Breast epithelium (tissue), 4 donors: ENCODE data around the gene CYP4B1. TPM values are rescaled to one million over a fixed set of nuclear protein-coding genes. Genes with fewer than 3 reads are reported as not detected.
A peak's percentile ranks its signal among the peaks of the same experiment; 100 is the strongest.

Source experiments
- DNase-seq, 2 donors: peaks; one replicate each; pipeline ENCODE4 v3.0.0-alpha.2; 2019; ENCODE audit warnings: low spot score in 2 of 2
- H3K27ac ChIP-seq, 2 donors: fragments of 200-600 bp; sonication (generic) in 1 of 2; one replicate each; pipeline ENCODE4 v1.5.1; 2016 to 2019; ENCODE audit warnings: mild to moderate bottlenecking in 1 of 2
- H3K27me3 ChIP-seq, 2 donors: fragments of 200-600 bp; sonication (generic) in 1 of 2; one replicate each; pipeline versions ENCODE4 v1.5.1 to v1.6.0; 2017 to 2019; ENCODE audit warnings: control low read depth in 1 of 2, mild to moderate bottlenecking in 1 of 2
- H3K36me3 ChIP-seq: fragments of 200-600 bp; one replicate; pipeline ENCODE4 v1.5.1; 2019
- H3K4me1 ChIP-seq, 2 donors: fragments of 200-600 bp; sonication (generic); one replicate each; pipeline ENCODE4 v1.5.1; 2016 to 2019; ENCODE audit warnings: control low read depth in 1 of 2
- H3K4me3 ChIP-seq, 3 donors: fragments of 200-600 bp; sonication (generic); 1 replicate in 2 of 3; 2 replicates in 1 of 3; pipeline ENCODE4 v1.5.1; 2016 to 2019; ENCODE audit warnings: mild to moderate bottlenecking in 3 of 3, moderate library complexity in 2 of 3
- H3K9me3 ChIP-seq, 2 donors: fragments of 200-600 bp; sonication (generic) in 1 of 2; one replicate each; pipeline ENCODE4 v1.5.1; 2016 to 2019; ENCODE audit warnings: control low read depth in 1 of 2
- POLR2A ChIP-seq: fragments of 450-650 bp; IDR thresholded peaks from one replicate; pipeline ENCODE4 v1.6.1; 2016; ENCODE audit warnings: antibody characterized with exemption, mild to moderate bottlenecking, moderate library complexity
- POLR2AphosphoS5 ChIP-seq, 3 donors: sonication (generic); formaldehyde crosslinking; IDR thresholded peaks; one replicate each; pipeline ENCODE4 v1.6.1; 2017; ENCODE audit warnings: antibody characterized with exemption in 3 of 3
- intact Hi-C: fragments of 100-400 bp; cut with DNase I; formaldehyde crosslinking; loops from one replicate; pipeline ENCODE4 v1.15.1; 2023; ENCODE audit warnings: low total_unique reads
- total RNA-seq, 3 donors: library from RNA; depleted of rRNA; stranded (reverse); fragments of >200 nt; gene quantifications; one replicate each; pipeline ENCODE4 v1.1.0, GENCODE V29; 2016
- TF ChIP-seq, protein P1 (sequence below), 3 donors: fragments of 450-650 bp; IDR thresholded peaks; one replicate each; pipeline ENCODE4 v1.5.1; 2016 to 2017; ENCODE audit warnings: antibody characterized with exemption in 3 of 3, mild to moderate bottlenecking in 3 of 3, moderate library complexity in 3 of 3

CYP4B1 gene
- total RNA-seq, 3 donors from 2014 or later = 58.4 to 882 (median 74.1) TPM

DNA sequence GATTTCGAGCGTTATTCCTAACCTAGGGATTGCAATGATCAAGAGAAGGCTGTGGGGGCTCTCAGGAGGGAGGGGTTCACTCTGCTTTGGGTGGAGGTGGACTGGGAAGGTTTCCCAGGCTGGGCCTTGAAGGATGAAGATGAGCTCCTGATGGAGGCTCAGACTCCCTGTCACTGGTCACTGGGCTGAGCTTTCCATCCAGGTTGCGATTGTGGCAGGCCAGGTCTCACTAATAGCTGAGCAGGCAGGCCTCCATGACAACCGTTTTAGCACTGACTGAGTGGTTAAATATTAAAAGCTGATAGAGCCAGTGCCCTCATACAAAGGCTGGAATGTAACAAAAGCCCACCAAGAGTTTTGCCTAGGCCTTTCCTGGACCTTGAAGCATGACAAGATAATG lies 43.7 kb upstream of the CYP4B1 start:
- intact Hi-C loops = no loop called here
- Histone ChIP-seq H3K4me1 (peaks cover 0 to 4% of the 10 kb centered on the region in 2 donors), H3K36me3 (no peaks in the 10 kb centered on the region), H3K27me3 (no peaks in the 10 kb centered on the region), H3K27ac (peak overlapping the region in 1 of 2 donors; percentile 23), H3K9me3 (no peaks in the 10 kb centered on the region), H3K4me3 (no peak overlapping the region)
- TF ChIP-seq POLR2A (no peak), POLR2AphosphoS5 (IDR thresholded peaks at IDR 0.05) (no peak)
- TF ChIP-seq, protein P1, sequence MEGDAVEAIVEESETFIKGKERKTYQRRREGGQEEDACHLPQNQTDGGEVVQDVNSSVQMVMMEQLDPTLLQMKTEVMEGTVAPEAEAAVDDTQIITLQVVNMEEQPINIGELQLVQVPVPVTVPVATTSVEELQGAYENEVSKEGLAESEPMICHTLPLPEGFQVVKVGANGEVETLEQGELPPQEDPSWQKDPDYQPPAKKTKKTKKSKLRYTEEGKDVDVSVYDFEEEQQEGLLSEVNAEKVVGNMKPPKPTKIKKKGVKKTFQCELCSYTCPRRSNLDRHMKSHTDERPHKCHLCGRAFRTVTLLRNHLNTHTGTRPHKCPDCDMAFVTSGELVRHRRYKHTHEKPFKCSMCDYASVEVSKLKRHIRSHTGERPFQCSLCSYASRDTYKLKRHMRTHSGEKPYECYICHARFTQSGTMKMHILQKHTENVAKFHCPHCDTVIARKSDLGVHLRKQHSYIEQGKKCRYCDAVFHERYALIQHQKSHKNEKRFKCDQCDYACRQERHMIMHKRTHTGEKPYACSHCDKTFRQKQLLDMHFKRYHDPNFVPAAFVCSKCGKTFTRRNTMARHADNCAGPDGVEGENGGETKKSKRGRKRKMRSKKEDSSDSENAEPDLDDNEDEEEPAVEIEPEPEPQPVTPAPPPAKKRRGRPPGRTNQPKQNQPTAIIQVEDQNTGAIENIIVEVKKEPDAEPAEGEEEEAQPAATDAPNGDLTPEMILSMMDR (IDR thresholded peaks at IDR 0.05) = no peak
- DNase-seq = no peak

DNA sequence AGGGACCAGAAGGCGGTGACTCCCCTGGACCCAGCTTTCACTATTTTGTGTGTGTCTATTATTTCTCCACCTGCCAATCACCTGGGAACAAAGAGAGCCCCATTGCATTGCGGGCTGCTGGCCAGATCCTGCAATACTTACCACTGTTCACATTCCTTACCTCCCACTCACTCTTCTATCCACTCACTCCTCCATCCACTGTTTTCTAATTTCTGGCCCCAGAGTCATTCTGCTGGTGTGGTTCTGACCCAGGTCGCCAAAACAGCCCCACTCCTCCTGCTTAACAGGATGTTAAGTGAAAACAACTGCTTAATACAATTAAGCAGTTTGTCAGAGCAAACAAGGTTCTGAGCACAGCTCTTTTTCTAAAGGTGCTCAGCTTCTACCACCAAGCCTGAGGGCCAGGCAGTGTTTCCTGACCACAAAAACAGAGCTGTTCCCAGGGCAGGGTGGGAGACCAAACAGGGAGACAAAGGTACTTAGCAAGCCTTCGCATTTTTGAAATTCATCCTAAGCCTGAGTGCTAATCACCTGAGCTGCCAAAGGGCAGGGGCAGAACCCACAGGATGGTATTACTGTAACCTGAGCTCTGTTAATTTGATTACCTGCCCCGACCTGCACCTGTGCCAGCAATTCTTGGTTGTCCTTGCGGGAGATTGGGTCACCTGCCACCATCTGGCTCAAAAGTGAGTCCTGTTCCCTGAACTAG lies 41.4 kb upstream of the CYP4B1 start:
- H3K4me3 ChIP-seq = peak overlapping the region in 1 of 3 donors; percentile 19
- peak; percentile 65 to 77 for DNase-seq
- peak overlapping the region; percentile 81 for H3K27ac ChIP-seq
- H3K27me3 ChIP-seq = no peaks in the 10 kb centered on the region
- peaks cover 0 to 4% of the 10 kb centered on the region in 2 donors for H3K4me1 ChIP-seq
- H3K36me3 ChIP-seq = no peaks in the 10 kb centered on the region
- no peaks in the 10 kb centered on the region for H3K9me3 ChIP-seq
- intact Hi-C loops = no loop called here
- TF ChIP-seq POLR2AphosphoS5 (IDR thresholded peaks at IDR 0.05) (no peak), POLR2A (no peak)
- TF ChIP-seq, protein P1 (IDR thresholded peaks at IDR 0.05) = no peak

DNA sequence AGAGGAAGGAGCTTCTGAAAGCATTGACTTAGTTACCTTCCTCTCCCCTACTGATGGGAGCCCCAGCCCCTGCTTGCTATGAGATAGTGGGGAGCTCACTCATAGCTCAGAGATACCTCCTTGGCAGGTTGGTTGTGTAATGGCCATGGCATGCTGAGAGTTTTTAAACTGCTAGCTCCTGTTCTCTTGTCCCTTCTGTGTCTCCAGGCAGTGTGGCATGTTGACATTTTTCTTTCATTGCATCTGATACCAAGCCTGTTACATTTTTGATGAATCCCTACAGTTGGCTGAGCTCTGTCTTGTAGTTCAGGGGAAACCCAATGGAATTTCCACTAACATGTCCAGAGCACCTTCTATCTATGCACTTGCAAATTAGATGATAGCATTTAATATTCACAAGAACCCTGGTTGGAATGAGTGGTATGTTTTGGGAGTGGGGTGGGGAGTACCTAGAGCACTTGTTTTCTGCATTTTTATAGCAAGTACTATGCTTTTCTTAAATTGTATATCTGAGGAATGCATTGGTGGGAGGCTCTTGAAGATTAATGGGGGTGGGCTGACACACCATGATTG lies 40.8 kb upstream of the CYP4B1 start:
- H3K4me1 ChIP-seq = peaks cover 0 to 4% of the 10 kb centered on the region in 2 donors
- peak overlapping the region in 1 of 3 donors; percentile 19 for H3K4me3 ChIP-seq
- H3K9me3 ChIP-seq = peaks cover 0 to 4% of the 10 kb centered on the region in 2 donors
- H3K36me3 ChIP-seq = no peaks in the 10 kb centered on the region
- no peaks in the 10 kb centered on the region for H3K27me3 ChIP-seq
- TF ChIP-seq POLR2A (no peak), POLR2AphosphoS5 (IDR thresholded peaks at IDR 0.05) (no peak)
- TF ChIP-seq, protein P1 (IDR thresholded peaks at IDR 0.05) = no peak
- DNase-seq = no peak
- intact Hi-C loops = no loop called here
- H3K27ac ChIP-seq = peak overlapping the region; percentile 81

DNA sequence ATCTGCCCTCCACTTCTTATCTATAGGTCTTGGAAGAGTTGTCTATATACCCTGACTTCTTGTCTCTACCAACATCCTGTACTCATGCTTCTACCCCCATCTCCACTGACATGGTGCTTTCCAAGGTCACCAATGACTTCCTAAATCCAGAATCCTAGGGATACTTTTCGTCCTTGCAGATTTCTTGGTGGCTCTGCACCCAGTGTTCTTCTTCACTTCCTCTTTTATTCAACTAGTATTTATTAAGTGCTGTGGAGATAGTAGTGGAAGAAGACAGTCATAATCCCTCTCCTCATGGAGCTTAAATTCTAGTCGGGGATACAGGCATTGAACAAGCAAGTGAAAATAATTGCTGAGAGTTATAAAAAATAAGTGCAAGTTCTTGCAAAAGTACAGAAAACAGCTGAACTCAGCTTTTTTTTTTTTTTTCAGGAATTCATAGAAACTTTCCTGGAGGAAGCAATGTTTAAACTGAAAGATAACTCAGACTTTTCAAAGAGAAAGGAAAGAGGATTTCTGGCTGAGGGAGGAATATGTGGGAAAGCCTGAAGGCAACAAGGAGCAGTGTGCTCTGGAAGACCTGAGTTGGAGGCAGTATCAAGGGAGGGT lies 38.2 kb upstream of the CYP4B1 start:
- no peak overlapping the region for H3K4me3 ChIP-seq

More for the DNA sequence above, 38.2 kb upstream of the CYP4B1 start:
- peaks cover 0 to 4% of the 10 kb centered on the region in 2 donors for H3K9me3 ChIP-seq
- no peak overlapping the region for H3K27ac ChIP-seq
- no peak for DNase-seq
- TF ChIP-seq POLR2AphosphoS5 (IDR thresholded peaks at IDR 0.05) = no peak
- TF ChIP-seq, protein P1 (IDR thresholded peaks at IDR 0.05) = no peak
- no peak for TF ChIP-seq POLR2A
- H3K27me3 ChIP-seq = no peaks in the 10 kb centered on the region
- no peaks in the 10 kb centered on the region for H3K36me3 ChIP-seq
- intact Hi-C loops = no loop called here
- H3K4me1 ChIP-seq = peaks cover 0 to 4% of the 10 kb centered on the region in 2 donors
